HL-60 (cell line): Measurements from ENCODE around the gene MOB2.

Experiments used
- DNase-seq, 2 experiments: peaks; one replicate each; pipeline ENCODE4 v3.0.0-alpha.2; 2010 to 2020; ENCODE audit warnings: low read depth in 1 of 2, low spot score in 1 of 2
- H3K27ac ChIP-seq: fragments of 250-450 bp; sonication (Bioruptor Pico); replicated peaks from 2 replicates; pipeline ENCODE4 v1.5.1; 2020; ENCODE audit warnings: mild to moderate bottlenecking, moderate library complexity
- H3K27me3 ChIP-seq: fragments of 250-450 bp; sonication (Bioruptor Pico); 2 replicates; pipeline ENCODE4 v1.5.1; 2021; ENCODE audit warnings: mild to moderate bottlenecking, moderate library complexity; ENCODE audit not compliant: insufficient read depth, poor library complexity, severe bottlenecking
- H3K4me3 ChIP-seq: replicated peaks from 2 replicates; pipeline ENCODE4 v1.5.1; 2011; ENCODE audit warnings: mild to moderate bottlenecking, control low read depth, low read length; ENCODE audit not compliant: insufficient read depth
- CTCF ChIP-seq: IDR thresholded peaks from one replicate; pipeline ENCODE4 v1.5.1; 2011; ENCODE audit warnings: low read length, control low read depth, inconsistent platforms; ENCODE audit not compliant: insufficient read depth
- GABPA ChIP-seq: IDR thresholded peaks from 2 replicates; pipeline ENCODE4 v1.6.1; 2012; ENCODE audit warnings: low read depth
- POLR2AphosphoS5 ChIP-seq: IDR thresholded peaks from 2 replicates; pipeline ENCODE4 v1.6.1; 2012; ENCODE audit warnings: low read depth
- REST ChIP-seq: IDR thresholded peaks from 2 replicates; pipeline ENCODE4 v1.6.1; 2012; ENCODE audit warnings: low read depth; ENCODE audit not compliant: insufficient replicate concordance
- SPI1 ChIP-seq: IDR thresholded peaks from 2 replicates; pipeline ENCODE4 v1.6.1; 2012; ENCODE audit warnings: low read depth, mild to moderate bottlenecking, borderline replicate concordance

Gene MOB2

DNA sequence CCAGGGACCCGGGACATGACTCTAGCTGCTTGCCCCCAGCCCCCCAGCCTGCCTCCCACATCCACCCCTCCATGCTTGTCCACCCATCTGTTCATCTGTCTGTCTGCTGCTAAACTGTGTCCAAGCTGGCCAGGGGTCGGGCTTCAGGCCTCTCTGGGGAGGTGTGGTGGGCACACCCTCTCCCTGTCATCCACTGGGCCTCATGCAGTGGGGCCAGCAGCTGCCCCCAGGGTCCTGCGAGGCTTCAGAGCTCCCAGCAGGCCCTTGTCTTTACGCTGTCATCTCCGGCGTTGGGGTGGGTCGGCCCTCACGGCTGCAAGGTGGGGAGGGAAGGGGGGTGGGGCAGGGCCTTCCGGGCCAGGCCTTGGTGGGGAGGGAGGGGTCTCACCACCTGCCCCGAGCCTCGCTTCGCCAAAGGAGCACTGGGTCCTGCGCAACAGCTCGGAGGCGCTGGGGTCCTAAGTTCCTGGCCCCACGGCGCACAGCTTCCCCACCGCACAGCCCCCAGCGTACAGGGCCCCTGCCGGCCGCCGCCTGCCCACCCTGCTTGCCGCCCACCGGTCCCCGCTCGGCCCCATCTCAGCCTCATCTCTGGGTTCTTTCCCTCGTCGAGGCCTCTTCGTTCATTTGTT lies 26.7 kb downstream of the MOB2 start:
- TF ChIP-seq POLR2AphosphoS5 (no peak), GABPA (no peak), REST (no peak), CTCF (no peak), SPI1 (no peak)
- Histone ChIP-seq H3K4me3 (no peak overlapping the region), H3K27me3 (no peaks in the 10 kb centered on the region), H3K27ac (no peak overlapping the region)
- no peak for DNase-seq

GRCh38 chr11:1459219-1459575 lies 27.4 kb downstream of the MOB2 start:
- no peak for DNase-seq
- H3K27me3 ChIP-seq = no peaks in the 10 kb centered on the region
- H3K27ac ChIP-seq = no peak overlapping the region
- H3K4me3 ChIP-seq = no peak overlapping the region
- no peak for TF ChIP-seq GABPA
- TF ChIP-seq CTCF = no peak
- TF ChIP-seq POLR2AphosphoS5 = no peak
- no peak for TF ChIP-seq REST

DNA sequence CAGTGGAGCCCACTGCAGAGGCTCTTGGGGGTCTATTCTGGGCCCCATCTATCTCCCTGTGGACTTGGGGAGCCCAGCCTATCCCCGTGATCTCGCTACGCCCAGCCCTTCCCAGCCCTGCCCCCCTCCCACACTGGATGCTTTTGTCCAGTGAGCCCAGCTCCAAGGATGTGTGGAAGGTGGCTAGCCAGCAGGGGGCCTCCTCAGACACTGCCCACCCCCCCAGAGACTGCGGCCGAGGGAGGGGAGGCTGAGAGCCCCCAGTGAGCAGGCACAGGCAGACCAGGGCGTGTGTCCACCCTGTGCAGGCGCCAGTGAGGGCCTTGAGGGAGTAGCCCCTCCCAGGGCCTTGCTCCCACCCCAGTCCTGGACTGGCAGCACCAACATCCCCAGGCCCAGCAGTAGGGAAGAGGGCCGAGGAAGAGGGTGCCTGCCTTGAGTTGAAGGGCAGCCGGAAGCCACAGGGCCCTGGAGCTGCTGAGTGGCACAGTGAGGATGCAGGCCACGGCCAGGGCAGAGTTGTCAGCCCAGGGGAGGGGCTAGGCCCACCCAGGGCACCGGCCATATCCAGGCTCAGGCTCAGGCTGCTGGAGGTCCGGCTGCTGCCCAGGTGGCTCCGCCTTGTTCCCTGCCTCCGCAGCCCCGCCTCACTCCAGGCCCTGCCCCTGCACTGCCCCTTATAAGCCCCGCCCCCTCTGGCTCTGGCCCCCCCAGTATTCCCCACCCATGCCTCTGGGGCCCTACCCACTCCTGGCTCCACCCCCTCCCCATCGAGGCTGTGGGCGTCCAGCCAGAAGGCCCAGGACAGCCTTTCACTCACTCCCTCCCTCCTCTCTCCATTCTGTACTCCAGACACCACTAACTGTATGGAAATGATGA lies 28.0 kb downstream of the MOB2 start:
- no peaks in the 10 kb centered on the region for H3K27me3 ChIP-seq
- DNase-seq = no peak
- TF ChIP-seq REST (no peak), POLR2AphosphoS5 (no peak), GABPA (no peak)
- H3K4me3 ChIP-seq = no peak overlapping the region
- H3K27ac ChIP-seq = no peak overlapping the region
